DOHH2 (cell line): ENCODE results near the gene LITAF.
"Not testable (repeated sequence)": the region's sequence is repeated elsewhere in the genome, so short reads cannot be mapped to it uniquely, and the experiment has no call there.

ENCODE experiments used
- H3F3A ChIP-seq: fragments of 200-600 bp; sonication (generic), shearing (Covaris generic); 2 replicates; pipeline ENCODE4 v1.6.0; 2016; ENCODE audit warnings: antibody characterized with exemption, mild to moderate bottlenecking; ENCODE audit not compliant: control insufficient read depth, insufficient read depth
- H3K27ac ChIP-seq: fragments of 200-600 bp; sonication (generic); 2 replicates; pipeline ENCODE4 v1.5.1; 2014; ENCODE audit warnings: low read depth, mild to moderate bottlenecking, low read length, moderate library complexity
- H3K27me3 ChIP-seq: fragments of 200-600 bp; sonication (generic); 2 replicates; pipeline ENCODE4 v1.6.1; 2014; ENCODE audit warnings: mild to moderate bottlenecking, low read length, mixed read lengths; ENCODE audit not compliant: control insufficient read depth
- H3K36me3 ChIP-seq: fragments of 200-600 bp; sonication (generic); 2 replicates; pipeline ENCODE4 v1.6.1; 2014; ENCODE audit warnings: mild to moderate bottlenecking, low read length, moderate library complexity, mixed read lengths; ENCODE audit not compliant: control insufficient read depth
- H3K4me1 ChIP-seq: fragments of 200-600 bp; sonication (generic); 2 replicates; pipeline ENCODE4 v1.6.1; 2014; ENCODE audit warnings: mild to moderate bottlenecking, low read length, mixed read lengths; ENCODE audit not compliant: control insufficient read depth
- H3K4me2 ChIP-seq: fragments of 200-600 bp; sonication (generic); 2 replicates; pipeline ENCODE4 v1.6.0; 2014; ENCODE audit warnings: mild to moderate bottlenecking, low read length, moderate library complexity
- H3K4me3 ChIP-seq: fragments of 200-600 bp; sonication (generic); 2 replicates; pipeline ENCODE4 v1.5.1; 2014; ENCODE audit warnings: mild to moderate bottlenecking, low read length, mixed read lengths
- H3K79me2 ChIP-seq: fragments of 200-600 bp; sonication (generic); 2 replicates; pipeline ENCODE4 v1.6.1; 2014; ENCODE audit warnings: mild to moderate bottlenecking, low read length, mixed read lengths; ENCODE audit not compliant: control insufficient read depth
- H3K9me2 ChIP-seq: fragments of 200-600 bp; sonication (generic); replicated peaks from 2 replicates; pipeline ENCODE4 v1.6.1; 2014; ENCODE audit warnings: mild to moderate bottlenecking, low read length, mixed read lengths; ENCODE audit not compliant: control insufficient read depth
- H3K9me3 ChIP-seq: fragments of 200-600 bp; sonication (generic); 2 replicates; pipeline ENCODE4 v1.6.1; 2014; ENCODE audit warnings: antibody characterized with exemption, low read length, mixed read lengths; ENCODE audit not compliant: control insufficient read depth, insufficient read depth
- H4K20me1 ChIP-seq: fragments of 200-600 bp; sonication (generic); 2 replicates; pipeline ENCODE4 v1.6.0; 2014; ENCODE audit warnings: low read depth, mild to moderate bottlenecking, antibody characterized with exemption, low read length, moderate library complexity; ENCODE audit not compliant: control insufficient read depth, insufficient read depth
- CTCF ChIP-seq: fragments of 200-600 bp; sonication (generic); IDR thresholded peaks from one replicate; pipeline ENCODE4 v1.5.1; 2014; ENCODE audit warnings: antibody characterized with exemption, mild to moderate bottlenecking, low read depth, low read length; ENCODE audit not compliant: poor library complexity, severe bottlenecking
- EZH2phosphoT487 ChIP-seq: fragments of 200-600 bp; sonication (generic); IDR thresholded peaks from 2 replicates; pipeline ENCODE4 v1.6.1; 2017; ENCODE audit warnings: borderline replicate concordance, mild to moderate bottlenecking, antibody characterized with exemption, low read length, moderate library complexity, mixed read lengths

The LITAF gene

GRCh38 chr16:11517961-11518360, 68.8 kb downstream of the LITAF start:
- TF ChIP-seq CTCF (no peak), EZH2phosphoT487 (no peak)
- Histone ChIP-seq H3K27ac (no peak overlapping the region), H3K4me1 (peaks cover 4% of the 10 kb centered on the region), H3K9me2 (no peaks in the 10 kb centered on the region), H3F3A (no peaks in the 10 kb centered on the region), H3K9me3 (0 out of 2 replicates have a peak, but pooled peaks cover 5% of the 10 kb centered on the region), H3K36me3 (no peaks in the 10 kb centered on the region), H4K20me1 (no peaks in the 10 kb centered on the region), H3K4me3 (no peak overlapping the region), H3K27me3 (peaks cover 14% of the 10 kb centered on the region; the same call in 1 of the 2 replicates), H3K4me2 (no peak overlapping the region), H3K79me2 (no peaks in the 10 kb centered on the region)

- Histone ChIP-seq H4K20me1 (no peaks in the 10 kb centered on the region), H3K4me1 (no peaks in the 10 kb centered on the region), H3K9me2 (no peaks in the 10 kb centered on the region), H3K27ac (no peak overlapping the region), H3K79me2 (no peaks in the 10 kb centered on the region), H3K4me2 (no peak overlapping the region), H3K9me3 (no peaks in the 10 kb centered on the region), H3F3A (no peaks in the 10 kb centered on the region), H3K4me3 (no peak overlapping the region), H3K27me3 (peaks cover 14% of the 10 kb centered on the region; the same call in 1 of the 2 replicates), H3K36me3 (no peaks in the 10 kb centered on the region)
- TF ChIP-seq EZH2phosphoT487 (no peak), CTCF (no peak)
These were observed 70.9 kb downstream of the LITAF start for GRCh38 chr16:11515540-11516430.

- no peaks in the 10 kb centered on the region for H4K20me1 ChIP-seq
- TF ChIP-seq EZH2phosphoT487 (no peak), CTCF (no peak)
- H3K27me3 ChIP-seq, result peaks cover 14% of the 10 kb centered on the region; the same call in 1 of the 2 replicates
- H3K9me2 ChIP-seq, result no peaks in the 10 kb centered on the region
- H3F3A ChIP-seq, result no peaks in the 10 kb centered on the region
- peaks cover 9% of the 10 kb centered on the region for H3K4me1 ChIP-seq
- H3K4me3 ChIP-seq, result no peak overlapping the region
- H3K9me3 ChIP-seq, result no peaks in the 10 kb centered on the region
- no peak overlapping the region for H3K4me2 ChIP-seq
- H3K36me3 ChIP-seq, result no peaks in the 10 kb centered on the region
- no peaks in the 10 kb centered on the region for H3K79me2 ChIP-seq
- H3K27ac ChIP-seq, result no peak overlapping the region
These were observed 72.4 kb downstream of the LITAF start for GRCh38 chr16:11514283-11514682.

GRCh38 chr16:11513366-11513765, 73.4 kb downstream of the LITAF start:
- not testable (repeated sequence) for H3K4me3 ChIP-seq, H3K9me2 ChIP-seq, H3K9me3 ChIP-seq, H3K27ac ChIP-seq, H3F3A ChIP-seq, H4K20me1 ChIP-seq, H3K4me2 ChIP-seq, H3K36me3 ChIP-seq, H3K4me1 ChIP-seq, H3K79me2 ChIP-seq
- H3K27me3 ChIP-seq, result peaks cover 14% of the 10 kb centered on the region; the same call in 1 of the 2 replicates
